H9 (cell line): Measurements from ENCODE around the gene NKX2-3. TPM values are rescaled to one million over a fixed set of nuclear protein-coding genes. Genes with fewer than 3 reads are reported as not detected.

Experiments used
- DNase-seq: peaks from one replicate; pipeline ENCODE4 v3.0.0-alpha.2; 2017
- H2AFZ ChIP-seq: one replicate; pipeline ENCODE4 v1.6.1; 2013; ENCODE audit warnings: mild to moderate bottlenecking, low read length, control low read depth, moderate library complexity
- H2AK5ac ChIP-seq: 2 replicates; pipeline ENCODE4 v1.6.1; 2013; ENCODE audit warnings: low read length, control low read depth, mixed read lengths; ENCODE audit not compliant: insufficient read length
- H2BK120ac ChIP-seq: one replicate; pipeline ENCODE4 v1.6.1; 2013; ENCODE audit warnings: low read depth, mild to moderate bottlenecking, low read length, control low read depth, inconsistent platforms; ENCODE audit not compliant: poor library complexity, severe bottlenecking
- H2BK12ac ChIP-seq: 2 replicates; pipeline ENCODE4 v1.6.1; 2013; ENCODE audit warnings: low read length, control low read depth, mixed read lengths, low read depth; ENCODE audit not compliant: insufficient read length
- H2BK15ac ChIP-seq: 2 replicates; pipeline ENCODE4 v1.6.1; 2013; ENCODE audit warnings: low read depth, low read length, control low read depth
- H2BK20ac ChIP-seq: one replicate; pipeline ENCODE4 v1.6.1; 2013; ENCODE audit warnings: low read depth, mild to moderate bottlenecking, low read length, control low read depth, inconsistent platforms; ENCODE audit not compliant: poor library complexity, severe bottlenecking
- H2BK5ac ChIP-seq: 2 replicates; pipeline ENCODE4 v1.6.1; 2013; ENCODE audit warnings: low read length, control low read depth, mixed read lengths; ENCODE audit not compliant: insufficient read length
- H3K14ac ChIP-seq: 2 replicates; pipeline ENCODE4 v1.6.1; 2013; ENCODE audit warnings: low read length, control low read depth; ENCODE audit not compliant: insufficient read depth
- H3K18ac ChIP-seq: 2 replicates; pipeline ENCODE4 v1.6.1; 2013; ENCODE audit warnings: low read depth, mild to moderate bottlenecking, mixed read lengths, low read length, control low read depth; ENCODE audit not compliant: insufficient read length
- H3K23ac ChIP-seq: 2 replicates; pipeline ENCODE4 v1.6.1; 2013; ENCODE audit warnings: low read length, control low read depth, mixed read lengths, low read depth; ENCODE audit not compliant: insufficient read length
- H3K23me2 ChIP-seq: 2 replicates; pipeline ENCODE4 v1.6.1; 2013; ENCODE audit warnings: low read depth, mild to moderate bottlenecking, mixed read lengths, low read length, control low read depth; ENCODE audit not compliant: insufficient read length, poor library complexity, severe bottlenecking
- H3K27ac ChIP-seq: 2 replicates; pipeline ENCODE4 v1.5.1; 2013; ENCODE audit warnings: low read length, control low read depth, mixed read lengths, low read depth; ENCODE audit not compliant: insufficient read length
- H3K27me3 ChIP-seq: 2 replicates; pipeline ENCODE4 v1.6.1; 2013; ENCODE audit warnings: low read length, control low read depth, inconsistent platforms; ENCODE audit not compliant: insufficient read depth
- H3K4ac ChIP-seq: 2 replicates; pipeline ENCODE4 v1.6.1; 2013; ENCODE audit warnings: low read depth, mild to moderate bottlenecking, control low read depth, inconsistent platforms, low read length, moderate library complexity
- H3K4me1 ChIP-seq: 2 replicates; pipeline ENCODE4 v1.6.1; 2013; ENCODE audit warnings: low read length, control low read depth, inconsistent platforms; ENCODE audit not compliant: insufficient read depth
- H3K4me2 ChIP-seq: 2 replicates; pipeline ENCODE4 v1.6.1; 2013; ENCODE audit warnings: low read length, control low read depth, mixed read lengths; ENCODE audit not compliant: insufficient read length, insufficient read depth
- H3K56ac ChIP-seq: 2 replicates; pipeline ENCODE4 v1.6.1; 2013; ENCODE audit warnings: low read depth, mild to moderate bottlenecking, mixed read lengths, low read length, control low read depth; ENCODE audit not compliant: insufficient read length
- H3K79me1 ChIP-seq: 2 replicates; pipeline ENCODE4 v1.6.1; 2013; ENCODE audit warnings: low read depth, mild to moderate bottlenecking, moderate library complexity, low read length, control low read depth, inconsistent platforms; ENCODE audit not compliant: insufficient read depth, poor library complexity, severe bottlenecking
- H3K79me2 ChIP-seq: 2 replicates; pipeline ENCODE4 v1.6.1; 2013; ENCODE audit warnings: low read length, control low read depth, inconsistent platforms; ENCODE audit not compliant: insufficient read depth
- H3K9ac ChIP-seq: 2 replicates; pipeline ENCODE4 v1.6.1; 2013; ENCODE audit warnings: low read length, control low read depth, mixed read lengths; ENCODE audit not compliant: insufficient read length; ENCODE audit errors: extremely low read depth
- H3K9me3 ChIP-seq: one replicate; pipeline ENCODE4 v1.6.1; 2013; ENCODE audit warnings: low read depth, low read length, inconsistent platforms; ENCODE audit not compliant: control insufficient read depth
- H3T11ph ChIP-seq: one replicate; pipeline ENCODE4 v1.6.1; 2013; ENCODE audit warnings: mild to moderate bottlenecking, low read length, control low read depth, inconsistent platforms
- H4K20me1 ChIP-seq: one replicate; pipeline ENCODE4 v1.6.1; 2013; ENCODE audit not compliant: control insufficient read depth, insufficient read length, insufficient read depth
- H4K5ac ChIP-seq: 2 replicates; pipeline ENCODE4 v1.6.1; 2013; ENCODE audit warnings: low read depth, mild to moderate bottlenecking, mixed read lengths, low read length, control low read depth; ENCODE audit not compliant: insufficient read length
- H4K8ac ChIP-seq: replicated peaks from 2 replicates; pipeline ENCODE4 v1.6.1; 2013; ENCODE audit warnings: low read length, control low read depth, mixed read lengths, low read depth; ENCODE audit not compliant: insufficient read length
- H4K91ac ChIP-seq: 2 replicates; pipeline ENCODE4 v1.6.1; 2013; ENCODE audit warnings: low read depth, mild to moderate bottlenecking, moderate library complexity, mixed read lengths, low read length, control low read depth; ENCODE audit not compliant: insufficient read length
- H3K27ac Mint-ChIP-seq, 3 experiments: 2 replicates in 2 of 3; 3 replicates in 1 of 3; pipeline ENCODE4 v1.8.0; 2020 to 2021; ENCODE audit warnings: mixed read lengths in 3 of 3, mild to moderate bottlenecking in 1 of 3, moderate library complexity in 1 of 3
- H3K27me3 Mint-ChIP-seq: 2 replicates; pipeline ENCODE4 v1.8.0; 2021; ENCODE audit warnings: low read depth, mild to moderate bottlenecking, moderate library complexity, mixed read lengths
- H3K36me3 Mint-ChIP-seq, 3 experiments: 2 replicates in 2 of 3; 3 replicates in 1 of 3; pipeline ENCODE4 v1.8.0; 2020 to 2021; ENCODE audit warnings: low read depth in 3 of 3, mixed read lengths in 3 of 3; ENCODE audit not compliant: insufficient read depth in 1 of 3
- H3K4me1 Mint-ChIP-seq, 2 experiments: 2 replicates each; pipeline ENCODE4 v1.8.0; 2020; ENCODE audit warnings: mixed read lengths in 2 of 2
- H3K4me3 Mint-ChIP-seq, 2 experiments: 2 replicates in 1 of 2; 3 replicates in 1 of 2; pipeline ENCODE4 v1.8.0; 2020 to 2021; ENCODE audit warnings: mild to moderate bottlenecking in 2 of 2, mixed read lengths in 2 of 2, moderate library complexity in 1 of 2
- H3K9me3 Mint-ChIP-seq, 2 experiments: 2 replicates in 1 of 2; 3 replicates in 1 of 2; pipeline ENCODE4 v1.8.0; 2020; ENCODE audit warnings: mild to moderate bottlenecking in 2 of 2, mixed read lengths in 2 of 2, moderate library complexity in 1 of 2
- WGBS: extraction: QIAGEN DNeasy Blood & Tissue Kit; methylation state at CpG from one replicate; pipeline ENCODE4 v1.1.7; 2013; ENCODE audit warnings: missing lambda C conversion rate, low lambda C conversion rate, mixed read lengths; ENCODE audit not compliant: insufficient read length; ENCODE audit errors: extremely low coverage; 5-methylcytosine and 5-hydroxymethylcytosine counted together
- total RNA-seq: library from RNA; stranded (reverse); gene quantifications from 2 replicates; pipeline ENCODE4 v1.2.1, GENCODE V29; 2021
- TF ChIP-seq, protein P1 (sequence below): fragments of 200-600 bp; sonication (generic); conservative IDR thresholded peaks from 3 replicates; pipeline ENCODE4 v1.8.0; 2021; ENCODE audit warnings: antibody characterized with exemption, mild to moderate bottlenecking

NKX2-3 gene
- total RNA-seq, 1 experiment from 2014 or later, result not detected

DNA sequence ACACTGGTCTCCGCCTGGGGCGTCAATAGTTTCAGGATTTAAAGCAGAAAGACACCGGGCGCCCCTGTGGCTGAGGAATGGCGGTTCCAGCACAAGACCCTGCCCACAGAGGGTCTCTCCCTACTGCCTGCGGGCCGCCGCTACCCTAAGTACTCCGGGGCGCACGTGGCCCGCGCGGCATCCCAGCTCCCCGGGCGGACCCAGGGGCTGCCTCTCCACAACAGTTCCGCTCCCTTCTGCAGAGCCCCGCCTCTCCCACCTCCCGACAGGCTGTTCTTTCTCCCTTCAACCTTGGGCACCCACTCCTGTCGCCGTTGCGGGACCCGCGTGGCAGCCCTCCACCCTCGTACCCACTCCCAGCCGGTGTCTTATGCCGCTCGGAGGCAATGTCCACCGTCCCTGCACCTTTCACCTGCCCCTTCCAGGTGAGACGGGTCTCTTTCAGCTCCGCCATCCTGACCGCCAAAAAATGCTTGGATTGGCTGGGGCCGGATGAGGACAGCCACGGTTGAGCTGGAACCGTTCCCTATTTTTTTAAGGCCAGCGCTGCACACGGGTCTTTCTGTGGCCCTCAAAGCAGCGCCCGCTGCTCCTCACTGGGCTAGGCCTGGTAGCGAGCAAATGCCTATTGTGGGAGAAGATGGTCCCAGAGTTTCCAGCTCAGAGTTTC is 1.6 kb upstream of the NKX2-3 start:
- Mint-ChIP-seq H3K27me3 (peaks cover 98% of the 10 kb centered on the region), H3K4me3 (peak overlapping the region in 1 of 2 experiments; percentile 74; a peak in 3 of 5 replicates), H3K27ac (no peak overlapping the region), H3K4me1 (peaks cover 18 to 56% of the 10 kb centered on the region in 2 experiments), H3K36me3 (no peaks in the 10 kb centered on the region; a peak in 1 of 7 replicates), H3K9me3 (peaks cover 3 to 24% of the 10 kb centered on the region in 2 experiments)
- Histone ChIP-seq H3K4me2 (peak overlapping the region; percentile 54), H3K9ac (no peak overlapping the region), H2BK5ac (no peak overlapping the region), H3K27me3 (peaks cover 98% of the 10 kb centered on the region), H4K8ac (no peak overlapping the region), H3K23ac (no peak overlapping the region), H2BK120ac (no peak overlapping the region), H3K4ac (no peak overlapping the region), H4K20me1 (no peaks in the 10 kb centered on the region), H3K79me1 (no peaks in the 10 kb centered on the region), H3K56ac (no peak overlapping the region), H2BK15ac (no peak overlapping the region), H3K14ac (no peak overlapping the region), H4K91ac (no peak overlapping the region), H2BK12ac (no peak overlapping the region), H3K23me2 (no peaks in the 10 kb centered on the region), H3T11ph (no peak overlapping the region), H3K4me1 (peaks cover 3% of the 10 kb centered on the region; the same call in 1 of the 2 replicates), H4K5ac (no peak overlapping the region), H3K79me2 (no peaks in the 10 kb centered on the region), H3K27ac (no peak overlapping the region), H2AK5ac (no peak overlapping the region), H2BK20ac (no peak overlapping the region), H3K18ac (no peak overlapping the region), H2AFZ (no peak overlapping the region), H3K9me3 (no peaks in the 10 kb centered on the region)
- no CpG with 5 or more reads among the region's 40 CpGs for WGBS
- DNase-seq, result peak; percentile 72
- TF ChIP-seq, protein P1, sequence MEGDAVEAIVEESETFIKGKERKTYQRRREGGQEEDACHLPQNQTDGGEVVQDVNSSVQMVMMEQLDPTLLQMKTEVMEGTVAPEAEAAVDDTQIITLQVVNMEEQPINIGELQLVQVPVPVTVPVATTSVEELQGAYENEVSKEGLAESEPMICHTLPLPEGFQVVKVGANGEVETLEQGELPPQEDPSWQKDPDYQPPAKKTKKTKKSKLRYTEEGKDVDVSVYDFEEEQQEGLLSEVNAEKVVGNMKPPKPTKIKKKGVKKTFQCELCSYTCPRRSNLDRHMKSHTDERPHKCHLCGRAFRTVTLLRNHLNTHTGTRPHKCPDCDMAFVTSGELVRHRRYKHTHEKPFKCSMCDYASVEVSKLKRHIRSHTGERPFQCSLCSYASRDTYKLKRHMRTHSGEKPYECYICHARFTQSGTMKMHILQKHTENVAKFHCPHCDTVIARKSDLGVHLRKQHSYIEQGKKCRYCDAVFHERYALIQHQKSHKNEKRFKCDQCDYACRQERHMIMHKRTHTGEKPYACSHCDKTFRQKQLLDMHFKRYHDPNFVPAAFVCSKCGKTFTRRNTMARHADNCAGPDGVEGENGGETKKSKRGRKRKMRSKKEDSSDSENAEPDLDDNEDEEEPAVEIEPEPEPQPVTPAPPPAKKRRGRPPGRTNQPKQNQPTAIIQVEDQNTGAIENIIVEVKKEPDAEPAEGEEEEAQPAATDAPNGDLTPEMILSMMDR, result no peak
